ENCODE measurements around the gene CDO1. TPM values are rescaled to one million over a fixed set of nuclear protein-coding genes. Genes with fewer than 3 reads are reported as not detected.

The CDO1 gene
- total and polyA plus RNA-seq, 2 experiments from 2014 or later = 24.5 to 29.2 TPM

DNA sequence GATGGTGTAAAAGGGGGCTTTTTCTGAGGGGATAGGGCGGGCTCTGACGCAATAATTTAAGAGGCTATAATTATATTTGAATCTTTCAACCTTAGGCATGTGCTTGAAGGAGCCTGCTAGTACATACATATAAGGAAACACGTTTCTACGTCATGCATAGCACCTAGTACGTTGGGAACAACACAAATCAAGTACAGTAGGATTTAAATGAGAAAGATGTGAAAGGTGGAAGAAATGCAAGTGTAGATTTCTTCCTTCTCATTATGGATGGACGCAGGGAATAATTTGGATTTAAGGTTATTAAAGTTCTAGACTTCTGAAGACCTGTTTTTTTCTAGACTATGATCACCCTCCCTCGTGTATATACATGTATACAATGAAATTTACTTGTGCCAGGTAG lies 927 bp upstream of the CDO1 start:
- H3F3A ChIP-seq (replicated peaks; ENCODE audit: low read depth) = no peaks in the 10 kb centered on the region
- H2AFZ ChIP-seq = no peak overlapping the region
- peak overlapping the region; percentile 88; the same call in 1 of the 2 replicates for H3K4me2 ChIP-seq
- peaks cover 14% of the 10 kb centered on the region for H3K4me1 ChIP-seq (ENCODE audit: insufficient read depth)
- DNase-seq (ENCODE audit: low spot score) (no peak), ATAC-seq (no peak)
- Mint-ChIP-seq H3K27me3 (ENCODE audit: insufficient read depth, low read depth, poor library complexity) (peaks cover 20% of the 10 kb centered on the region), H3K27ac (no peak overlapping the region), H3K4me3 (peak overlapping the region; percentile 43), H3K36me3 (ENCODE audit: low read depth) (peaks cover 2% of the 10 kb centered on the region; the same call in 2 of the 3 replicates), H3K4me1 (peaks cover 31% of the 10 kb centered on the region), H3K9me3 (no peaks in the 10 kb centered on the region)
- no peaks in the 10 kb centered on the region for H3K36me3 ChIP-seq (ENCODE audit: insufficient read depth)
- H3K4me3 ChIP-seq = no peak overlapping the region
- no peak overlapping the region for H3K27ac ChIP-seq (ENCODE audit: low read depth)
- peaks cover 9% of the 10 kb centered on the region; the same call in 1 of the 2 replicates for H3K79me2 ChIP-seq (replicated peaks; ENCODE audit: insufficient read depth)
- H4K20me1 ChIP-seq (replicated peaks; ENCODE audit: insufficient read depth) = 0 out of 2 replicates have a peak, but pooled peaks cover 3% of the 10 kb centered on the region
- no peak for TF ChIP-seq STAT1 (IDR thresholded peaks at IDR 0.05; ENCODE audit: unreplicated experiment)
- TF ChIP-seq EZH2phosphoT487 (IDR thresholded peaks at IDR 0.05; ENCODE audit: unreplicated experiment) = no peak
- no peak for TF ChIP-seq JUNB (IDR thresholded peaks at IDR 0.05; ENCODE audit: unreplicated experiment)
- TF ChIP-seq, protein P1, sequence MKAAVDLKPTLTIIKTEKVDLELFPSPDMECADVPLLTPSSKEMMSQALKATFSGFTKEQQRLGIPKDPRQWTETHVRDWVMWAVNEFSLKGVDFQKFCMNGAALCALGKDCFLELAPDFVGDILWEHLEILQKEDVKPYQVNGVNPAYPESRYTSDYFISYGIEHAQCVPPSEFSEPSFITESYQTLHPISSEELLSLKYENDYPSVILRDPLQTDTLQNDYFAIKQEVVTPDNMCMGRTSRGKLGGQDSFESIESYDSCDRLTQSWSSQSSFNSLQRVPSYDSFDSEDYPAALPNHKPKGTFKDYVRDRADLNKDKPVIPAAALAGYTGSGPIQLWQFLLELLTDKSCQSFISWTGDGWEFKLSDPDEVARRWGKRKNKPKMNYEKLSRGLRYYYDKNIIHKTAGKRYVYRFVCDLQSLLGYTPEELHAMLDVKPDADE (IDR thresholded peaks at IDR 0.05) = no peak
- no peak for TF ChIP-seq EZH2 (IDR thresholded peaks at IDR 0.05; ENCODE audit: low read depth, unreplicated experiment)
- TF ChIP-seq ZNF331 (CRISPR knock-in tag; IDR thresholded peaks at IDR 0.05; ENCODE audit: low read depth) = no peak
- TF ChIP-seq, protein P2, sequence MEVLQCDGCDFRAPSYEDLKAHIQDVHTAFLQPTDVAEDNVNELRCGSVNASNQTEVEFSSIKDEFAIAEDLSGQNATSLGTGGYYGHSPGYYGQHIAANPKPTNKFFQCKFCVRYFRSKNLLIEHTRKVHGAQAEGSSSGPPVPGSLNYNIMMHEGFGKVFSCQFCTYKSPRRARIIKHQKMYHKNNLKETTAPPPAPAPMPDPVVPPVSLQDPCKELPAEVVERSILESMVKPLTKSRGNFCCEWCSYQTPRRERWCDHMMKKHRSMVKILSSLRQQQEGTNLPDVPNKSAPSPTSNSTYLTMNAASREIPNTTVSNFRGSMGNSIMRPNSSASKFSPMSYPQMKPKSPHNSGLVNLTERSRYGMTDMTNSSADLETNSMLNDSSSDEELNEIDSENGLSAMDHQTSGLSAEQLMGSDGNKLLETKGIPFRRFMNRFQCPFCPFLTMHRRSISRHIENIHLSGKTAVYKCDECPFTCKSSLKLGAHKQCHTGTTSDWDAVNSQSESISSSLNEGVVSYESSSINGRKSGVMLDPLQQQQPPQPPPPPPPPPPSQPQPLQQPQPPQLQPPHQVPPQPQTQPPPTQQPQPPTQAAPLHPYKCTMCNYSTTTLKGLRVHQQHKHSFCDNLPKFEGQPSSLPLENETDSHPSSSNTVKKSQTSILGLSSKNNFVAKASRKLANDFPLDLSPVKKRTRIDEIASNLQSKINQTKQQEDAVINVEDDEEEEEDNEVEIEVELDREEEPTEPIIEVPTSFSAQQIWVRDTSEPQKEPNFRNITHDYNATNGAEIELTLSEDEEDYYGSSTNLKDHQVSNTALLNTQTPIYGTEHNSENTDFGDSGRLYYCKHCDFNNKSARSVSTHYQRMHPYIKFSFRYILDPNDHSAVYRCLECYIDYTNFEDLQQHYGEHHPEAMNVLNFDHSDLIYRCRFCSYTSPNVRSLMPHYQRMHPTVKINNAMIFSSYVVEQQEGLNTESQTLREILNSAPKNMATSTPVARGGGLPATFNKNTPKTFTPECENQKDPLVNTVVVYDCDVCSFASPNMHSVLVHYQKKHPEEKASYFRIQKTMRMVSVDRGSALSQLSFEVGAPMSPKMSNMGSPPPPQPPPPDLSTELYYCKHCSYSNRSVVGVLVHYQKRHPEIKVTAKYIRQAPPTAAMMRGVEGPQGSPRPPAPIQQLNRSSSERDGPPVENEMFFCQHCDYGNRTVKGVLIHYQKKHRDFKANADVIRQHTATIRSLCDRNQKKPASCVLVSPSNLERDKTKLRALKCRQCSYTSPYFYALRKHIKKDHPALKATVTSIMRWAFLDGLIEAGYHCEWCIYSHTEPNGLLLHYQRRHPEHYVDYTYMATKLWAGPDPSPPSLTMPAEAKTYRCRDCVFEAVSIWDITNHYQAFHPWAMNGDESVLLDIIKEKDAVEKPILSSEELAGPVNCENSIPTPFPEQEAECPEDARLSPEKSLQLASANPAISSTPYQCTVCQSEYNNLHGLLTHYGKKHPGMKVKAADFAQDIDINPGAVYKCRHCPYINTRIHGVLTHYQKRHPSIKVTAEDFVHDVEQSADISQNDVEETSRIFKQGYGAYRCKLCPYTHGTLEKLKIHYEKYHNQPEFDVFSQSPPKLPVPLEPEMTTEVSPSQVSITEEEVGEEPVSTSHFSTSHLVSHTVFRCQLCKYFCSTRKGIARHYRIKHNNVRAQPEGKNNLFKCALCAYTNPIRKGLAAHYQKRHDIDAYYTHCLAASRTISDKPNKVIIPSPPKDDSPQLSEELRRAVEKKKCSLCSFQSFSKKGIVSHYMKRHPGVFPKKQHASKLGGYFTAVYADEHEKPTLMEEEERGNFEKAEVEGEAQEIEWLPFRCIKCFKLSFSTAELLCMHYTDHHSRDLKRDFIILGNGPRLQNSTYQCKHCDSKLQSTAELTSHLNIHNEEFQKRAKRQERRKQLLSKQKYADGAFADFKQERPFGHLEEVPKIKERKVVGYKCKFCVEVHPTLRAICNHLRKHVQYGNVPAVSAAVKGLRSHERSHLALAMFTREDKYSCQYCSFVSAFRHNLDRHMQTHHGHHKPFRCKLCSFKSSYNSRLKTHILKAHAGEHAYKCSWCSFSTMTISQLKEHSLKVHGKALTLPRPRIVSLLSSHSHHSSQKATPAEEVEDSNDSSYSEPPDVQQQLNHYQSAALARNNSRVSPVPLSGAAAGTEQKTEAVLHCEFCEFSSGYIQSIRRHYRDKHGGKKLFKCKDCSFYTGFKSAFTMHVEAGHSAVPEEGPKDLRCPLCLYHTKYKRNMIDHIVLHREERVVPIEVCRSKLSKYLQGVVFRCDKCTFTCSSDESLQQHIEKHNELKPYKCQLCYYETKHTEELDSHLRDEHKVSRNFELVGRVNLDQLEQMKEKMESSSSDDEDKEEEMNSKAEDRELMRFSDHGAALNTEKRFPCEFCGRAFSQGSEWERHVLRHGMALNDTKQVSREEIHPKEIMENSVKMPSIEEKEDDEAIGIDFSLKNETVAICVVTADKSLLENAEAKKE (CRISPR knock-in tag; IDR thresholded peaks at IDR 0.05) = no peak
- no peaks in the 10 kb centered on the region for H3K9me2 ChIP-seq (ENCODE audit: insufficient read depth)
- peaks cover 26% of the 10 kb centered on the region for H3K27me3 ChIP-seq (ENCODE audit: insufficient read depth)

All from GM23338 (cell line).